Neural cell (in vitro differentiated cells): Measurements from ENCODE around the gene LTBP1. TPM values are rescaled to one million over a fixed set of nuclear protein-coding genes. Genes with fewer than 3 reads are reported as not detected.

Experiments used
- H2AFZ ChIP-seq: fragments of 200-600, 300-800 bp; sonication (generic), shearing (Covaris generic); 2 replicates; pipeline ENCODE4 v1.6.0; 2014; ENCODE audit warnings: low read depth, mild to moderate bottlenecking, antibody characterized with exemption, low read length, moderate library complexity
- H3F3A ChIP-seq: fragments of 200-600 bp; shearing (Covaris generic); 2 replicates; pipeline ENCODE4 v1.6.1; 2016; ENCODE audit warnings: mild to moderate bottlenecking, moderate library complexity, mixed read lengths, antibody characterized with exemption, low read length; ENCODE audit not compliant: insufficient read depth, poor library complexity, severe bottlenecking
- H3K27ac ChIP-seq: fragments of 200-600, 300-800 bp; sonication (generic), shearing (Covaris generic); 2 replicates; pipeline ENCODE4 v1.5.1; 2014; ENCODE audit warnings: mild to moderate bottlenecking, low read length, moderate library complexity
- H3K27me3 ChIP-seq: fragments of 300-800, 200-600 bp; sonication (generic), shearing (Covaris generic); 2 replicates; pipeline ENCODE4 v1.6.0; 2014; ENCODE audit warnings: mild to moderate bottlenecking, low read depth, low read length, moderate library complexity; ENCODE audit not compliant: insufficient read depth
- H3K36me3 ChIP-seq: fragments of 300-800, 200-600 bp; sonication (generic), shearing (Covaris generic); 2 replicates; pipeline ENCODE4 v1.5.1; 2014; ENCODE audit warnings: mild to moderate bottlenecking, antibody characterized with exemption, low read length, moderate library complexity; ENCODE audit not compliant: insufficient read depth
- H3K4me2 ChIP-seq: fragments of 300-800, 200-600 bp; sonication (generic), shearing (Covaris generic); 2 replicates; pipeline ENCODE4 v1.6.0; 2014; ENCODE audit warnings: mild to moderate bottlenecking, low read length
- H3K4me3 ChIP-seq: fragments of 300-800, 200-600 bp; sonication (generic), shearing (Covaris generic); 2 replicates; pipeline ENCODE4 v1.5.1; 2014; ENCODE audit warnings: mild to moderate bottlenecking, low read length, moderate library complexity
- H3K79me2 ChIP-seq: fragments of 200-600 bp; shearing (Covaris generic); replicated peaks from 2 replicates; pipeline ENCODE4 v1.6.0; 2014; ENCODE audit warnings: mild to moderate bottlenecking, low read length, moderate library complexity; ENCODE audit not compliant: insufficient read depth
- H3K9ac ChIP-seq: fragments of 300-800, 200-600 bp; sonication (generic), shearing (Covaris generic); 2 replicates; pipeline ENCODE4 v1.6.1; 2016; ENCODE audit warnings: mild to moderate bottlenecking, low read length, mixed read lengths
- H3K9me2 ChIP-seq: fragments of 200-600 bp; shearing (Covaris generic); 2 replicates; pipeline ENCODE4 v1.6.1; 2016; ENCODE audit warnings: mild to moderate bottlenecking, low read length, mixed read lengths; ENCODE audit not compliant: insufficient read depth
- H3K9me3 ChIP-seq: fragments of 200-600, 300-800 bp; sonication (generic), shearing (Covaris generic); 2 replicates; pipeline ENCODE4 v1.6.1; 2016; ENCODE audit warnings: mild to moderate bottlenecking, mixed run types, low read length, moderate library complexity, mixed read lengths
- H4K20me1 ChIP-seq: fragments of 200-600 bp; shearing (Covaris generic); 2 replicates; pipeline ENCODE4 v1.6.1; 2016; ENCODE audit warnings: mild to moderate bottlenecking, mixed run types; ENCODE audit not compliant: insufficient read depth
- CTCF ChIP-seq: fragments of 450-650 bp; IDR thresholded peaks from 2 replicates; pipeline ENCODE4 v1.5.1; 2014; ENCODE audit warnings: antibody characterized with exemption, mild to moderate bottlenecking, moderate library complexity; ENCODE audit not compliant: poor library complexity, severe bottlenecking
- EP300 ChIP-seq: fragments of 450-650 bp; conservative IDR thresholded peaks from 2 replicates; pipeline ENCODE4 v1.6.1; 2014; ENCODE audit warnings: antibody characterized with exemption, mild to moderate bottlenecking, moderate library complexity; ENCODE audit not compliant: poor library complexity, severe bottlenecking
- EZH2 ChIP-seq: fragments of 200-600, 300-800 bp; shearing (Covaris generic), sonication (generic); IDR thresholded peaks from 2 replicates; pipeline ENCODE4 v1.6.1; 2014; ENCODE audit warnings: antibody characterized with exemption, low read length, borderline replicate concordance, mild to moderate bottlenecking; ENCODE audit not compliant: insufficient read depth, poor library complexity, severe bottlenecking
- MXI1 ChIP-seq: fragments of 450-650 bp; conservative IDR thresholded peaks from 2 replicates; pipeline ENCODE4 v1.6.1; 2014; ENCODE audit warnings: antibody characterized with exemption, mild to moderate bottlenecking; ENCODE audit not compliant: poor library complexity, severe bottlenecking
- POLR2AphosphoS5 ChIP-seq: IDR thresholded peaks from 2 replicates; pipeline ENCODE4 v1.6.1; 2012
- RAD21 ChIP-seq: fragments of 450-650 bp; conservative IDR thresholded peaks from 2 replicates; pipeline ENCODE4 v1.6.1; 2014; ENCODE audit warnings: antibody characterized with exemption, mild to moderate bottlenecking, moderate library complexity
- REST ChIP-seq: IDR thresholded peaks from 2 replicates; pipeline ENCODE4 v1.6.1; 2012; ENCODE audit warnings: borderline replicate concordance
- SMC3 ChIP-seq: fragments of 450-650 bp; conservative IDR thresholded peaks from 2 replicates; pipeline ENCODE4 v1.6.1; 2014; ENCODE audit warnings: antibody characterized with exemption, mild to moderate bottlenecking, moderate library complexity; ENCODE audit not compliant: poor library complexity
- TAF1 ChIP-seq: IDR thresholded peaks from 2 replicates; pipeline ENCODE4 v1.6.1; 2012; ENCODE audit warnings: low read depth
- polyA plus RNA-seq: library from polyadenylated mRNA; depleted of rRNA; stranded (reverse); fragments of >200 nt; gene quantifications from 2 replicates; pipeline ENCODE4 v1.2.3, GENCODE V29; 2014

Gene LTBP1
- polyA plus RNA-seq, 1 donor from 2014 or later: 1.8 TPM

- H4K20me1 ChIP-seq: no peaks in the 10 kb centered on the region
- H3K27ac ChIP-seq: no peak overlapping the region
- H3K9ac ChIP-seq: no peak overlapping the region
- no peak overlapping the region for H3K4me2 ChIP-seq
- H3K79me2 ChIP-seq: no peaks in the 10 kb centered on the region
- no peaks in the 10 kb centered on the region for H3K36me3 ChIP-seq
- H2AFZ ChIP-seq: no peak overlapping the region
- no peaks in the 10 kb centered on the region for H3K9me3 ChIP-seq
- no peak for TF ChIP-seq EZH2
- no peak for TF ChIP-seq CTCF
- no peak for TF ChIP-seq POLR2AphosphoS5
- no peak for TF ChIP-seq MXI1
- no peak for TF ChIP-seq RAD21
- TF ChIP-seq REST: no peak
- no peak for TF ChIP-seq EP300
- no peak for TF ChIP-seq SMC3
- TF ChIP-seq TAF1: no peak
- no peaks in the 10 kb centered on the region for H3F3A ChIP-seq
- no peaks in the 10 kb centered on the region for H3K9me2 ChIP-seq
- H3K27me3 ChIP-seq: no peaks in the 10 kb centered on the region
- no peak overlapping the region for H3K4me3 ChIP-seq
Measured at GRCh38 chr2:33301355-33301754, 354.6 kb downstream of the LTBP1 start.

DNA sequence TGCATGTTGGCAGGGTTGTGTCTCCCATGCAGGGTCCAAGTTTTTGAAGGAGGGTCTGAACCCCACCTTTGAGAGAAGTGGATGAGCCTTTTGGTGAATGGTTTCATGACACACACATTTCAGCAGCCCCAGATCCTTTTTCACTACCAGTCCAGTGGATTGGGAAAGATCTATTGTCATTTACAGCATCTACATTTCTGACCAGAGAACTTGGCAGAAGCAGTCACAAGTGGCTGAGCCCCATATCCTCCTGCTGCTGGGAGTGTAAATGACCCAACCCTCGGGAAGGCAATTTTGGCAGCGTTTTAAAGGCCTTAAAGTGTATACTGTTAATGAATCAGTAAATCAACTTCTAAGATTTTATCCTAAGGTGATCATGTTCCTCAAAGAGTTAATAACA lies 355.6 kb downstream of the LTBP1 start:
- Histone ChIP-seq H3K9me2 (no peaks in the 10 kb centered on the region), H3K4me3 (no peak overlapping the region), H3K36me3 (no peaks in the 10 kb centered on the region), H4K20me1 (no peaks in the 10 kb centered on the region), H3F3A (no peaks in the 10 kb centered on the region), H3K4me2 (no peak overlapping the region), H3K27ac (no peak overlapping the region), H3K27me3 (no peaks in the 10 kb centered on the region), H3K79me2 (no peaks in the 10 kb centered on the region), H3K9me3 (no peaks in the 10 kb centered on the region), H3K9ac (no peak overlapping the region), H2AFZ (no peak overlapping the region)
- TF ChIP-seq EZH2 (no peak), MXI1 (no peak), POLR2AphosphoS5 (no peak), REST (no peak), EP300 (no peak), CTCF (no peak), TAF1 (no peak), SMC3 (no peak), RAD21 (no peak)
